ENCODE data around the gene STRN.

Gene STRN

GRCh38 chr2:36967236-36967876, 1.0 kb upstream of the STRN start:
- peaks cover 27 to 30% of the 10 kb centered on the region in 2 experiments for H3K4me1 ChIP-seq (ENCODE audit: control insufficient read depth in 1 of 2, insufficient read depth in 1 of 2, low read depth in 1 of 2, low read length in 1 of 2)
- H3K27ac ChIP-seq, result peak overlapping the region; percentile 93

DNA sequence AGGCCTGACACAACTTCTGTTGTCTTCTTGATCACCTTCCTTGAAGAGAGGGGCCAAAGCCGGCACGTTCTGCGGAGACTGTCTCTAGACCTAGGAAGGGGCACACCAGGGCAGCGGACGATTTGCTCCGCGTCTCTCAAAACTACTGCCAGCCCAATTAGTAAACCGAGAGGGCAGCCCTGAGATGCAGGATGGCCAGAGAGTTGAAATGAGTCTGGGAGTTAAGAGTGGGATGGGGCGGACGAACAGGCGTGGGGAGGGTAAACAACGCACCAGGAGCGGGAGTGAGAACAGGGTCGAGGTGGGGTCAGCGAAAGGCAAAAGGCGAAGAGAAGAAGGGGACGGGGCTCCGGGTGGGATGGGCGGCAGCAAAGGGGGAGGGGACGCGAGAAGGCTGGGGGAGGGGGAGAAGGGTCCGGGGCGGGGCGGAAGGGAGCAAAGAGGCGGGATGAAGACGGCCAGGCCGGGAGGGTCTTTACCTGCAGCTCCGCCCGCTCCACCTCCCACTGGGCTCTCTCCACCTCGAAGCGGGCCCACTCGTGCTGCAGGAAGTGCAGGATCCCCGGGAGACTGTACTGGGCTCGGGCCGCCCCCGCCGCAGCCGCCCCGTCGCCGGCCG, 476 bp downstream of the STRN start:
- Histone ChIP-seq H3K9me3 (no peaks in the 10 kb centered on the region), H3K27me3 (no peaks in the 10 kb centered on the region), H3K27ac (peak overlapping the region; percentile 93), H3K4me1 (ENCODE audit: control insufficient read depth in 1 of 2, insufficient read depth in 1 of 2, low read depth in 1 of 2, low read length in 1 of 2) (peaks cover 27 to 30% of the 10 kb centered on the region in 2 experiments), H3K36me3 (no peaks in the 10 kb centered on the region), H3K4me3 (ENCODE audit: low read depth in 1 of 2, low read length in 1 of 2) (peak overlapping the region; percentile 80 to 81)
- TF ChIP-seq, protein P1, sequence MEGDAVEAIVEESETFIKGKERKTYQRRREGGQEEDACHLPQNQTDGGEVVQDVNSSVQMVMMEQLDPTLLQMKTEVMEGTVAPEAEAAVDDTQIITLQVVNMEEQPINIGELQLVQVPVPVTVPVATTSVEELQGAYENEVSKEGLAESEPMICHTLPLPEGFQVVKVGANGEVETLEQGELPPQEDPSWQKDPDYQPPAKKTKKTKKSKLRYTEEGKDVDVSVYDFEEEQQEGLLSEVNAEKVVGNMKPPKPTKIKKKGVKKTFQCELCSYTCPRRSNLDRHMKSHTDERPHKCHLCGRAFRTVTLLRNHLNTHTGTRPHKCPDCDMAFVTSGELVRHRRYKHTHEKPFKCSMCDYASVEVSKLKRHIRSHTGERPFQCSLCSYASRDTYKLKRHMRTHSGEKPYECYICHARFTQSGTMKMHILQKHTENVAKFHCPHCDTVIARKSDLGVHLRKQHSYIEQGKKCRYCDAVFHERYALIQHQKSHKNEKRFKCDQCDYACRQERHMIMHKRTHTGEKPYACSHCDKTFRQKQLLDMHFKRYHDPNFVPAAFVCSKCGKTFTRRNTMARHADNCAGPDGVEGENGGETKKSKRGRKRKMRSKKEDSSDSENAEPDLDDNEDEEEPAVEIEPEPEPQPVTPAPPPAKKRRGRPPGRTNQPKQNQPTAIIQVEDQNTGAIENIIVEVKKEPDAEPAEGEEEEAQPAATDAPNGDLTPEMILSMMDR (IDR thresholded peaks at IDR 0.05), result no peak

More at GRCh38 chr2:36967236-36967876, 1.0 kb upstream of the STRN start:
- H3K27me3 ChIP-seq, result no peaks in the 10 kb centered on the region
- TF ChIP-seq, protein P1 (IDR thresholded peaks at IDR 0.05), result no peak
- no peaks in the 10 kb centered on the region for H3K9me3 ChIP-seq
- H3K4me3 ChIP-seq (ENCODE audit: low read depth in 1 of 2, low read length in 1 of 2), result peak overlapping the region; percentile 80 to 81
- no peaks in the 10 kb centered on the region for H3K36me3 ChIP-seq

DNA sequence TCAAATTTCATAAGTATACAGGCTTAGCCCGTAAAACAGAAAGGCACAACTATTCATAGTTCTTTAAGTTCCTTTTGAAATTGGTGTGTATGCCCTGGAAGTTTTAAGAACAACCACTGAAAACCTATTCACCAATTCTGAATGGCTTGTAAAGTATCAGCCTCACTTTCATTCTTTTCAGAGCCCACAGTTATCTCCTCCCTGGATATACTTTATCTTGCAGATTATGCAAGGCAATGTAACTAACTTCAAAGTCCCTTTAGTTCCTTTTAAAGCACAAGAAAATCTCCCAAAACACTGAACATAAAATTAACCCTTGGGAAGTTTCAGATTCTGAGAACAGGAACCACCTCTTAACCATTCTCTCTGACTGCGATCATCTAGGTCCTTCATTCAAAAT, 1.1 kb downstream of the STRN start:
- Histone ChIP-seq H3K9me3 (no peaks in the 10 kb centered on the region), H3K36me3 (no peaks in the 10 kb centered on the region), H3K4me3 (ENCODE audit: low read depth in 1 of 2, low read length in 1 of 2) (peak overlapping the region; percentile 80 to 81), H3K4me1 (ENCODE audit: control insufficient read depth in 1 of 2, insufficient read depth in 1 of 2, low read depth in 1 of 2, low read length in 1 of 2) (peaks cover 32 to 33% of the 10 kb centered on the region in 2 experiments), H3K27ac (peak overlapping the region; percentile 93), H3K27me3 (no peaks in the 10 kb centered on the region)
- TF ChIP-seq, protein P1 (IDR thresholded peaks at IDR 0.05), result no peak

- TF ChIP-seq, protein P1 (IDR thresholded peaks at IDR 0.05), result no peak
- Histone ChIP-seq H3K4me3 (ENCODE audit: low read depth in 1 of 2, low read length in 1 of 2) (peak overlapping the region in 1 of 2 experiments; percentile 81), H3K4me1 (ENCODE audit: control insufficient read depth in 1 of 2, insufficient read depth in 1 of 2, low read depth in 1 of 2, low read length in 1 of 2) (peaks cover 36% of the 10 kb centered on the region in 2 experiments), H3K36me3 (no peaks in the 10 kb centered on the region), H3K27me3 (no peaks in the 10 kb centered on the region), H3K9me3 (no peaks in the 10 kb centered on the region), H3K27ac (peak overlapping the region; percentile 93)
Observed at GRCh38 chr2:36964496-36965058, 1.8 kb downstream of the STRN start.

DNA sequence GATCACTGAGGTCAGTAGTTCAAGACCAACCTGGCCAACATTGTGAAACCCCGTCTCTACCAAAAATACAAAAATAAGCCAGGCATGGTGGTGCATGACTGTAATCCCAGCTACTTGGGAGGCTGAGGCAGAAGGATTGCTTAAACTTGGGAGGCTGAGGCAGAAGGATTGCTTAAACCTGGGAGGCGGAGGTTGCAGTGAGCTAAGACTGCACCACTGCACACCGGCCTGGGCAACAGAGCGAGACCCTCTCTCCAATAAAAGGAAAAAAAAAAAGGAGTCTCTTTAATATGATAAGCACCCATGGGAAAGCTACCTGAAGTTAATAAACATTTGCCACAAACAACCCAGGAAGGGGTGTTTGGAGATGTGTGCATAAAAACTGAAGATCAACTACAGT, 2.6 kb downstream of the STRN start:
- H3K36me3 ChIP-seq, result no peaks in the 10 kb centered on the region
- no peaks in the 10 kb centered on the region for H3K27me3 ChIP-seq
- H3K27ac ChIP-seq, result no peak overlapping the region
- peaks cover 36% of the 10 kb centered on the region in 2 experiments for H3K4me1 ChIP-seq (ENCODE audit: control insufficient read depth in 1 of 2, insufficient read depth in 1 of 2, low read depth in 1 of 2, low read length in 1 of 2)
- H3K9me3 ChIP-seq, result no peaks in the 10 kb centered on the region
- H3K4me3 ChIP-seq (ENCODE audit: low read depth in 1 of 2, low read length in 1 of 2), result no peak overlapping the region
- TF ChIP-seq, protein P1 (IDR thresholded peaks at IDR 0.05), result no peak

Data from neutrophil (primary cell).